HCT116 (cell line): ENCODE data around the gene NEO1. TPM values are rescaled to one million over a fixed set of nuclear protein-coding genes. Genes with fewer than 3 reads are reported as not detected.

Experiments
- ATAC-seq: fragments of 200-7000 bp; cut with Tn5 transposase; 2 replicates; pipeline ENCODE4 v1.9.1; 2020; ENCODE audit warnings: mild to moderate bottlenecking, moderate library complexity
- BruUV-seq: library from RNA; stranded (reverse); fragments of 400-500 nt; replicated peaks from 2 replicates; lab custom pipeline; 2021; lab: Mats Ljungman, UMichigan
- CTCF ChIA-PET: fragments of 300-600 bp; sonication (Branson Sonifier 250); formaldehyde crosslinking; loops from one replicate; lab custom pipeline; 2021; ENCODE audit warnings: antibody characterized with exemption; lab: Charles Lee
- POLR2A ChIA-PET: fragments of 300-600, 350-600 bp; sonication (Branson Sonifier 250); formaldehyde crosslinking; loops from one replicate; lab custom pipeline; 2021; ENCODE audit warnings: antibody characterized with exemption; lab: Charles Lee
- RAD21 ChIA-PET, 2 experiments: fragments of 300-600 bp; sonication (Branson Sonifier 250); formaldehyde crosslinking; loops; one replicate each; lab custom pipeline; 2023; ENCODE audit warnings: low total read pairs in 2 of 2; ENCODE audit not compliant: uncharacterized antibody in 2 of 2, unreplicated experiment in 2 of 2, low non-redundant PET in 1 of 2; lab: Charles Lee
- DNase-seq: peaks from one replicate; pipeline ENCODE4 v3.0.0-alpha.2; 2010; ENCODE audit warnings: low read depth, low spot score
- H2AFZ ChIP-seq: fragments of 200-600 bp; shearing (Covaris generic), sonication (generic); 2 replicates; pipeline ENCODE4 v1.6.1; 2017; ENCODE audit warnings: low read depth, mixed run types, mixed read lengths, antibody characterized with exemption, low read length; ENCODE audit not compliant: poor library complexity, severe bottlenecking
- H3K27ac ChIP-seq: 2 replicates; pipeline ENCODE4 v1.5.1; 2012; ENCODE audit warnings: low read depth, low read length
- H3K27me3 ChIP-seq: fragments of 200-600 bp; sonication (generic); 2 replicates; pipeline ENCODE4 v1.6.1; 2016; ENCODE audit warnings: mixed run types, low read length, mixed read lengths; ENCODE audit not compliant: insufficient read depth
- H3K36me3 ChIP-seq, 2 experiments: fragments of 200-500 bp in 1 of 2; fragments of 200-600 bp in 1 of 2; sonication (Bioruptor generic) in 1 of 2; sonication (generic) in 1 of 2; 2 replicates each; pipeline versions ENCODE4 v1.5.1 to v1.6.1; 2014 to 2016; ENCODE audit warnings: low read length in 2 of 2, inconsistent platforms in 1 of 2, mixed read lengths in 1 of 2, mixed run types in 1 of 2; ENCODE audit not compliant: insufficient read depth in 2 of 2, control insufficient read depth in 1 of 2
- H3K4me1 ChIP-seq, 2 experiments: fragments of 200-600 bp in 1 of 2; sonication (generic) in 1 of 2; 2 replicates each; pipeline versions ENCODE4 v1.5.1 to v1.6.1; 2012 to 2017; ENCODE audit warnings: low read length in 2 of 2, inconsistent platforms in 1 of 2, mild to moderate bottlenecking in 1 of 2, mixed read lengths in 1 of 2, mixed run types in 1 of 2, moderate library complexity in 1 of 2; ENCODE audit not compliant: insufficient read depth in 2 of 2, control insufficient read depth in 1 of 2
- H3K4me2 ChIP-seq: fragments of 200-600 bp; sonication (generic); 2 replicates; pipeline ENCODE4 v1.6.1; 2017; ENCODE audit warnings: mixed run types, low read length, mixed read lengths
- H3K4me3 ChIP-seq, 2 experiments: fragments of 200-600 bp in 1 of 2; sonication (generic) in 1 of 2; replicated peaks in 1 of 2; 2 replicates each; pipeline ENCODE4 v1.5.1; 2011 to 2016; ENCODE audit warnings: low read length in 2 of 2, control low read depth in 1 of 2, low read depth in 1 of 2, mild to moderate bottlenecking in 1 of 2, mixed read lengths in 1 of 2, mixed run types in 1 of 2
- H3K79me2 ChIP-seq: fragments of 200-600 bp; sonication (generic); 2 replicates; pipeline ENCODE4 v1.6.1; 2017; ENCODE audit warnings: mild to moderate bottlenecking, mixed run types, low read length, moderate library complexity, mixed read lengths; ENCODE audit not compliant: insufficient read depth
- H3K9ac ChIP-seq: fragments of 200-600 bp; sonication (generic); 2 replicates; pipeline ENCODE4 v1.6.1; 2016; ENCODE audit warnings: low read length, mixed read lengths
- H3K9me2 ChIP-seq: fragments of 200-600 bp; sonication (generic), shearing (Covaris generic); 2 replicates; pipeline ENCODE4 v1.6.1; 2017; ENCODE audit warnings: mixed run types, mild to moderate bottlenecking, moderate library complexity; ENCODE audit not compliant: insufficient read depth
- H3K9me3 ChIP-seq, 2 experiments: fragments of 200-500 bp in 1 of 2; fragments of 200-600 bp in 1 of 2; sonication (Bioruptor generic) in 1 of 2; sonication (generic) in 1 of 2; 2 replicates each; pipeline ENCODE4 v1.6.1; 2014 to 2017; ENCODE audit warnings: low read length in 2 of 2, mixed read lengths in 2 of 2, inconsistent platforms in 1 of 2, low read depth in 1 of 2, mild to moderate bottlenecking in 1 of 2, mixed run types in 1 of 2, moderate library complexity in 1 of 2; ENCODE audit not compliant: control insufficient read depth in 1 of 2, insufficient read depth in 1 of 2
- H4K20me1 ChIP-seq: fragments of 200-600 bp; sonication (generic), shearing (Covaris generic); 2 replicates; pipeline ENCODE4 v1.6.1; 2017; ENCODE audit warnings: mixed run types, mild to moderate bottlenecking, moderate library complexity; ENCODE audit not compliant: insufficient read depth
- CBX3 ChIP-seq: IDR thresholded peaks from 2 replicates; pipeline ENCODE4 v1.6.1; 2012; ENCODE audit warnings: low read depth
- CEBPB ChIP-seq: IDR thresholded peaks from 2 replicates; pipeline ENCODE4 v1.6.1; 2012; ENCODE audit warnings: low read depth
- ELF1 ChIP-seq: IDR thresholded peaks from 2 replicates; pipeline ENCODE4 v1.6.1; 2012; ENCODE audit warnings: low read depth, borderline replicate concordance
- EZH2phosphoT487 ChIP-seq: fragments of 200-600 bp; IDR thresholded peaks from 2 replicates; pipeline ENCODE4 v1.6.1; 2018; ENCODE audit warnings: antibody characterized with exemption, borderline replicate concordance
- JUND ChIP-seq: IDR thresholded peaks from 2 replicates; pipeline ENCODE4 v1.6.1; 2012
- POLR2A ChIP-seq: IDR thresholded peaks from 2 replicates; pipeline ENCODE4 v1.7.0; 2011; ENCODE audit warnings: borderline replicate concordance; ENCODE audit not compliant: insufficient read depth, insufficient read length; ENCODE audit errors: extremely low read depth
- POLR2AphosphoS5 ChIP-seq: IDR thresholded peaks from 2 replicates; pipeline ENCODE4 v1.6.1; 2011; ENCODE audit warnings: mild to moderate bottlenecking, low read depth, low read length, moderate library complexity
- SRF ChIP-seq: IDR thresholded peaks from 2 replicates; pipeline ENCODE4 v1.6.1; 2012; ENCODE audit warnings: low read depth
- ZNF274 ChIP-seq: fragments of 200-500 bp; sonication (Bioruptor generic); IDR thresholded peaks from 2 replicates; pipeline ENCODE4 v1.6.1; 2014; ENCODE audit warnings: mild to moderate bottlenecking, low read depth, low read length, inconsistent platforms
- intact Hi-C: fragments of 100-400 bp; cut with micrococcal nuclease; formaldehyde crosslinking; loops from 2 replicates; pipeline ENCODE4 v1.10.0; 2022
- total RNA-seq: library from RNA; stranded (reverse); gene quantifications from one replicate; pipeline ENCODE4 v1.2.1, GENCODE V29; 2021; ENCODE audit not compliant: unreplicated experiment
- TF ChIP-seq, protein P1 (sequence below): IDR thresholded peaks from 2 replicates; pipeline ENCODE4 v1.6.1; 2011; ENCODE audit warnings: mild to moderate bottlenecking, low read length, moderate library complexity; ENCODE audit not compliant: insufficient replicate concordance; ENCODE audit errors: extremely low read depth
- TF ChIP-seq, protein P2 (sequence below): IDR thresholded peaks from 2 replicates; pipeline ENCODE4 v1.6.1; 2012
- TF ChIP-seq, protein P3 (sequence below), 3 experiments: fragments of 200-600 bp in 1 of 3; sonication (generic) in 1 of 3; IDR thresholded peaks in 2 of 3; conservative IDR thresholded peaks in 1 of 3; 2 replicates each; pipeline ENCODE4 v1.5.1; 2012 to 2017; ENCODE audit warnings: low read depth in 2 of 3, low read length in 2 of 3, antibody characterized with exemption in 1 of 3, borderline replicate concordance in 1 of 3, control low read depth in 1 of 3, mild to moderate bottlenecking in 1 of 3, mixed read lengths in 1 of 3, mixed run types in 1 of 3, moderate library complexity in 1 of 3; ENCODE audit not compliant: insufficient read depth in 1 of 3

Gene NEO1
- total RNA-seq, 1 experiment from 2014 or later, result 30.0 TPM

DNA sequence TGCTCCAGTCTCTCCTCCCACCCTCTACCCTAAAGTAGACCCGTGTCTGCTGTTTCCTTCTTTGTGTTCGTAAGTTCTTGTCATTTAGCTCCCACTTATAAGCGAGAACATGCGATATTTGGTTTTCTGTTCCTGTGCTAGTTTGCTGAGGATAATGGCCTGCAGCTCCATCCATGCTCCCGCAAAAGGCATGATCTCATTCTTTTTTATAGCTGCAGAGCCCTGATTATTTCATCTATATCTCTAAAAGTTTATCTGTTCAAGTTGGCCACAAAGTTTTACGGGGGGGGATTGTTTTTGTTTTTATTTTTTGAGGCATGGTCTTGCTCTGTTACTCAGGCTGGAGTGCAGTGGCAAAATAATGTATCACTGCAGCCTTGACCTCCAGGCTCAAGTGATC is 4.4 kb upstream of the NEO1 start:
- BruUV-seq, result no TSS peak
- no peaks in the 10 kb centered on the region for H3K9me2 ChIP-seq
- RAD21 ChIA-PET, result no interaction called here
- TF ChIP-seq CEBPB, result no peak
- TF ChIP-seq EZH2phosphoT487, result no peak
- TF ChIP-seq CBX3, result no peak
- TF ChIP-seq, protein P1, sequence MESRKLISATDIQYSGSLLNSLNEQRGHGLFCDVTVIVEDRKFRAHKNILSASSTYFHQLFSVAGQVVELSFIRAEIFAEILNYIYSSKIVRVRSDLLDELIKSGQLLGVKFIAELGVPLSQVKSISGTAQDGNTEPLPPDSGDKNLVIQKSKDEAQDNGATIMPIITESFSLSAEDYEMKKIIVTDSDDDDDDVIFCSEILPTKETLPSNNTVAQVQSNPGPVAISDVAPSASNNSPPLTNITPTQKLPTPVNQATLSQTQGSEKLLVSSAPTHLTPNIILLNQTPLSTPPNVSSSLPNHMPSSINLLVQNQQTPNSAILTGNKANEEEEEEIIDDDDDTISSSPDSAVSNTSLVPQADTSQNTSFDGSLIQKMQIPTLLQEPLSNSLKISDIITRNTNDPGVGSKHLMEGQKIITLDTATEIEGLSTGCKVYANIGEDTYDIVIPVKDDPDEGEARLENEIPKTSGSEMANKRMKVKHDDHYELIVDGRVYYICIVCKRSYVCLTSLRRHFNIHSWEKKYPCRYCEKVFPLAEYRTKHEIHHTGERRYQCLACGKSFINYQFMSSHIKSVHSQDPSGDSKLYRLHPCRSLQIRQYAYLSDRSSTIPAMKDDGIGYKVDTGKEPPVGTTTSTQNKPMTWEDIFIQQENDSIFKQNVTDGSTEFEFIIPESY, result no peak
- TF ChIP-seq, protein P2, sequence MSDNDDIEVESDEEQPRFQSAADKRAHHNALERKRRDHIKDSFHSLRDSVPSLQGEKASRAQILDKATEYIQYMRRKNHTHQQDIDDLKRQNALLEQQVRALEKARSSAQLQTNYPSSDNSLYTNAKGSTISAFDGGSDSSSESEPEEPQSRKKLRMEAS, result no peak
- no peak for TF ChIP-seq SRF
- TF ChIP-seq, protein P3, sequence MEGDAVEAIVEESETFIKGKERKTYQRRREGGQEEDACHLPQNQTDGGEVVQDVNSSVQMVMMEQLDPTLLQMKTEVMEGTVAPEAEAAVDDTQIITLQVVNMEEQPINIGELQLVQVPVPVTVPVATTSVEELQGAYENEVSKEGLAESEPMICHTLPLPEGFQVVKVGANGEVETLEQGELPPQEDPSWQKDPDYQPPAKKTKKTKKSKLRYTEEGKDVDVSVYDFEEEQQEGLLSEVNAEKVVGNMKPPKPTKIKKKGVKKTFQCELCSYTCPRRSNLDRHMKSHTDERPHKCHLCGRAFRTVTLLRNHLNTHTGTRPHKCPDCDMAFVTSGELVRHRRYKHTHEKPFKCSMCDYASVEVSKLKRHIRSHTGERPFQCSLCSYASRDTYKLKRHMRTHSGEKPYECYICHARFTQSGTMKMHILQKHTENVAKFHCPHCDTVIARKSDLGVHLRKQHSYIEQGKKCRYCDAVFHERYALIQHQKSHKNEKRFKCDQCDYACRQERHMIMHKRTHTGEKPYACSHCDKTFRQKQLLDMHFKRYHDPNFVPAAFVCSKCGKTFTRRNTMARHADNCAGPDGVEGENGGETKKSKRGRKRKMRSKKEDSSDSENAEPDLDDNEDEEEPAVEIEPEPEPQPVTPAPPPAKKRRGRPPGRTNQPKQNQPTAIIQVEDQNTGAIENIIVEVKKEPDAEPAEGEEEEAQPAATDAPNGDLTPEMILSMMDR (IDR thresholded peaks at IDR 0.05 in 2 of 3, conservative IDR thresholded peaks at IDR 0.05 in 1 of 3; ENCODE audit: borderline replicate concordance in 1 of 3, insufficient read depth in 1 of 3, low read depth in 2 of 3, low read length in 2 of 3), result no peak
- TF ChIP-seq POLR2A, result no peak
- no peak for TF ChIP-seq POLR2AphosphoS5
- no peak for TF ChIP-seq ZNF274
- no peak for TF ChIP-seq ELF1
- no peak for TF ChIP-seq JUND
- TF ChIP-seq, all 23 proteins: peak for 0
- DNase-seq, result no peak
- Histone ChIP-seq H3K4me1 (peaks cover 5 to 6% of the 10 kb centered on the region in 2 experiments; a peak in 2 of 4 replicates), H3K27ac (no peak overlapping the region), H2AFZ (no peak overlapping the region), H4K20me1 (no peaks in the 10 kb centered on the region), H3K27me3 (no peaks in the 10 kb centered on the region), H3K9me3 (no peaks in the 10 kb centered on the region), H3K4me3 (no peak overlapping the region), H3K36me3 (no peaks in the 10 kb centered on the region), H3K79me2 (no peaks in the 10 kb centered on the region), H3K9ac (no peak overlapping the region), H3K4me2 (no peak overlapping the region)
- ChIA-PET POLR2A (no interaction called here), CTCF (no interaction called here)
- ATAC-seq, result no peak
- intact Hi-C loops, result no loop called here
